AG04450 (cell line): ENCODE data around the gene MFSD11. TPM values are rescaled to one million over a fixed set of nuclear protein-coding genes. Genes with fewer than 3 reads are reported as not detected.
A peak's percentile ranks its signal among the peaks of the same experiment; 100 is the strongest.
"Not testable (repeated sequence)": the region's sequence is repeated elsewhere in the genome, so short reads cannot be mapped to it uniquely, and the experiment has no call there.

Experiments
- CTCF ChIA-PET: fragments of 300-600, 350-600 bp; formaldehyde crosslinking; extraction: SDS; loops from one replicate; lab custom pipeline; 2022; ENCODE audit warnings: antibody characterized with exemption, inconsistent platforms; lab: Charles Lee
- POLR2A ChIA-PET: fragments of 350-600 bp; formaldehyde crosslinking; extraction: SDS; loops from one replicate; lab custom pipeline; 2021; ENCODE audit warnings: antibody characterized with exemption, inconsistent platforms; lab: Yijun Ruan, JAX
- DNase-seq: peaks from one replicate; pipeline ENCODE4 v3.0.0-alpha.2; 2011; ENCODE audit warnings: low read depth, low spot score
- H3K27ac ChIP-seq: one replicate; pipeline ENCODE4 v1.5.1; 2012; ENCODE audit warnings: low read depth, low read length, control low read depth
- H3K27me3 ChIP-seq: one replicate; pipeline ENCODE4 v1.6.0; 2012; ENCODE audit warnings: low read length; ENCODE audit not compliant: control insufficient read depth, insufficient read depth
- H3K4me3 ChIP-seq: 2 replicates; pipeline ENCODE4 v1.5.1; 2011; ENCODE audit warnings: mild to moderate bottlenecking, low read depth, low read length, control low read depth
- H3K9me3 ChIP-seq: 2 replicates; pipeline ENCODE4 v1.5.1; 2012; ENCODE audit warnings: low read length; ENCODE audit not compliant: control insufficient read depth, insufficient read depth
- polyA plus RNA-seq: library from polyadenylated mRNA; depleted of rRNA; stranded (reverse); fragments of >200 nt; gene quantifications from 2 replicates; pipeline ENCODE4 v1.2.3, GENCODE V29; 2011
- TF ChIP-seq, protein P1 (sequence below): IDR thresholded peaks from 2 replicates; pipeline ENCODE4 v1.5.1; 2011; ENCODE audit warnings: low read depth, low read length, control low read depth, inconsistent platforms

The MFSD11 gene
- polyA plus RNA-seq, 1 experiment, result 21.1 TPM

DNA sequence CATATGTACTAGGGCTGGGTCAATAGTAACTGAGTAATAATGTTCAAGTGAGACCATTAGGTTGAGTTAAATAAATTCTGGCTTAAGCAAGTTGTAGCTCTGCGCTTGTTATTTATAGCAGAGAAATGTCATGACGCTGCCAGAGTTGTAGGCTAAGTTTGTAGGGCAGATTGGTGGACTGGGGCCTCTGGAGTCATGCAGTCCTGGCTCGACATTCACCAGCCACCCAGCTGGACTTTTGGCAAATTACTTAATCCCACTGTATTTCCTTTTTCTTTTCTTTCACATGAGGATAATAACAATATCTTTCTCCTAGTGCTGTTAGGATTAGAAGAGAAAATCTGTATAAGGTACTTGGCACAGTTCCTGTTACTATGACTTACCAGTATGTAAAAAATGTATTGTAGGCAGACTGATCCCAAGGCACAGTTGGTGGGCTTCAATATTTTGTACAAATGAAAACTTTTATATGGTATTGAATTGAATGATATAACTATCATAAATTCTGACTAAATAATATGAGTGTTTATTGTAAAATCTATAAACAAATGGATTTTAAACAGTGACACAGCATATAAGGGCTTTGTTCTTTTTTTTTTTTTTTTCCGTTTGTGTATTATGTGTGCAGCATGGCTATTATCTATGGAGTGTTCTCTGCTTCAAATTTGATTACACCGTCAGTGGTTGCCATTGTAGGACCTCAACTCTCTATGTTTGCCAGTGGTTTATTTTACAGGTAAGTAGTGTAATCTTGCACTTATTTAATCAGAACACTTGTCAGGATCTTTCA, 2.6 kb downstream of the MFSD11 start:
- Histone ChIP-seq H3K9me3 (no peaks in the 10 kb centered on the region; the same call in 1 of the 2 replicates), H3K4me3 (peak overlapping the region; percentile 7; the same call in 1 of the 2 replicates), H3K27ac (peak overlapping the region; percentile 47), H3K27me3 (no peaks in the 10 kb centered on the region)
- CTCF ChIA-PET, result interaction anchor here (0.7 to 1.0 kb wide), 2 partner anchors 15 to 348 kb away, joined by 3 read pairs; no protein-coding TSS in a partner anchor
- POLR2A ChIA-PET, result no interaction called here
- TF ChIP-seq, protein P1, sequence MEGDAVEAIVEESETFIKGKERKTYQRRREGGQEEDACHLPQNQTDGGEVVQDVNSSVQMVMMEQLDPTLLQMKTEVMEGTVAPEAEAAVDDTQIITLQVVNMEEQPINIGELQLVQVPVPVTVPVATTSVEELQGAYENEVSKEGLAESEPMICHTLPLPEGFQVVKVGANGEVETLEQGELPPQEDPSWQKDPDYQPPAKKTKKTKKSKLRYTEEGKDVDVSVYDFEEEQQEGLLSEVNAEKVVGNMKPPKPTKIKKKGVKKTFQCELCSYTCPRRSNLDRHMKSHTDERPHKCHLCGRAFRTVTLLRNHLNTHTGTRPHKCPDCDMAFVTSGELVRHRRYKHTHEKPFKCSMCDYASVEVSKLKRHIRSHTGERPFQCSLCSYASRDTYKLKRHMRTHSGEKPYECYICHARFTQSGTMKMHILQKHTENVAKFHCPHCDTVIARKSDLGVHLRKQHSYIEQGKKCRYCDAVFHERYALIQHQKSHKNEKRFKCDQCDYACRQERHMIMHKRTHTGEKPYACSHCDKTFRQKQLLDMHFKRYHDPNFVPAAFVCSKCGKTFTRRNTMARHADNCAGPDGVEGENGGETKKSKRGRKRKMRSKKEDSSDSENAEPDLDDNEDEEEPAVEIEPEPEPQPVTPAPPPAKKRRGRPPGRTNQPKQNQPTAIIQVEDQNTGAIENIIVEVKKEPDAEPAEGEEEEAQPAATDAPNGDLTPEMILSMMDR, result no peak
- DNase-seq, result no peak

DNA sequence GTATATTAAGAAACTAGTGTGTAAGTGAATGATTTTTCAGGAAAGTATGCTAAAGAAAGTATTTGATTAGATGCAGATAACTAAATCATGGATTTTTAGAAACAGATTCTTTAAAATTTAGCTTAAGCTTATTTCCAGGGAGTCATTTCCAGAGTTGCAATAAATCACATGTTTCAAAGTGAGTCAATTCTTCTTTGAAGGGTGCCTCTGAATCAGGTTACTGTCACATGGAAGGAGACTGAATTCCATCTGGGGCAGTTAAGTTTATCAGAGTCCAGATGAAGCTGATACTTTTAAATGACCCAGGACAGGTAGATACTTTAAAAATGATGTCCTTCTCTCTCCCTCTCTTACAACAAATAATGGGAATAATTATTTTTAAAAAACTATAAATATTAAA, 5.0 kb downstream of the MFSD11 start:
- POLR2A ChIA-PET, result interaction anchor here (0.5 kb wide), 1 partner anchor 50 kb away, joined by 3 read pairs; no protein-coding TSS in a partner anchor
- TF ChIP-seq, protein P1, result no peak
- DNase-seq, result no peak
- Histone ChIP-seq H3K9me3 (no peaks in the 10 kb centered on the region), H3K27ac (no peak overlapping the region), H3K27me3 (no peaks in the 10 kb centered on the region), H3K4me3 (no peak overlapping the region)
- CTCF ChIA-PET, result interaction anchor here (1.5 kb wide), 1 partner anchor 313 kb away, joined by 3 read pairs; no protein-coding TSS in a partner anchor

DNA sequence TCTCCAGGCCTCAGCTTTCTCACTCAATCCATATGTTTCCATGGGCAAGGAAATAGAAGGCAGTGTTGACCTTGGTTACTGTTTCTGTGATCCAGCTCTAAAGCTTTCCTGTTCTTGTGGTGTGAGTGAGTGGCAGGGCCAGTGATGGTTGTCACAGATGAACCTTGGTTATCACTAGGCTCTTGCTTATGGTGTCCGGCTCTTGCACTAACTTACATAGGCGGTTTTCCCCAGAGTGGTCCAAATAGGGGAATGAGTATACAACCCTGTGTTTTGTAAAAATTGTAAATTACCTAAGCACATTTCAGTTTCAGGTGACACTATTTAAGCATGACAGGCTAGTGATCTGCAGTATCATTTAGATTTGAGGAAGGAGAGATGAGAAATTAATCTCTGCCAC, 6.8 kb downstream of the MFSD11 start:
- H3K27me3 ChIP-seq, result no peaks in the 10 kb centered on the region
- ChIA-PET POLR2A (no interaction called here), CTCF (no interaction called here)
- no peak for DNase-seq
- no peaks in the 10 kb centered on the region for H3K9me3 ChIP-seq
- H3K4me3 ChIP-seq, result no peak overlapping the region
- H3K27ac ChIP-seq, result no peak overlapping the region
- TF ChIP-seq, protein P1, result no peak

DNA sequence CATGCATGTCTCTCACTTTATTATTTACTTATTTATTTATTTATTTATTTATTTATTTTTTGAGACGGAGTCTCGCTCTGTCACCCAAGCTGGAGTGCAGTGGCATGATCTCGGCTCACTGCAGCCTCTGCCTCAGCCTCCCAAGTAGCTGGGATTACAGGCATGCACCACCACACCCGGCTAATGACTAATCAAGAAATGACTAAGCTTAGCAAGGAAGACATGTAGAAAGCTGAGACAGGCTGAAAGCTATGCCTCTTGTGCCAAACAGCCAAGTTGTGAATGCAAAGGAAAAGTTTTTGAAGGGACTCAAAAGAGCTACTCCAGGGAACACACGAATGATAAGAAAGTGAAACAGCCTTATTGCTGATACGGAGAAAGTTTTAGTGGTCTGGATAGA, 7.9 kb downstream of the MFSD11 start:
- CTCF ChIA-PET, DNase-seq, POLR2A ChIA-PET, H3K4me3 ChIP-seq, H3K27ac ChIP-seq, H3K9me3 ChIP-seq, H3K27me3 ChIP-seq: not testable (repeated sequence)

DNA sequence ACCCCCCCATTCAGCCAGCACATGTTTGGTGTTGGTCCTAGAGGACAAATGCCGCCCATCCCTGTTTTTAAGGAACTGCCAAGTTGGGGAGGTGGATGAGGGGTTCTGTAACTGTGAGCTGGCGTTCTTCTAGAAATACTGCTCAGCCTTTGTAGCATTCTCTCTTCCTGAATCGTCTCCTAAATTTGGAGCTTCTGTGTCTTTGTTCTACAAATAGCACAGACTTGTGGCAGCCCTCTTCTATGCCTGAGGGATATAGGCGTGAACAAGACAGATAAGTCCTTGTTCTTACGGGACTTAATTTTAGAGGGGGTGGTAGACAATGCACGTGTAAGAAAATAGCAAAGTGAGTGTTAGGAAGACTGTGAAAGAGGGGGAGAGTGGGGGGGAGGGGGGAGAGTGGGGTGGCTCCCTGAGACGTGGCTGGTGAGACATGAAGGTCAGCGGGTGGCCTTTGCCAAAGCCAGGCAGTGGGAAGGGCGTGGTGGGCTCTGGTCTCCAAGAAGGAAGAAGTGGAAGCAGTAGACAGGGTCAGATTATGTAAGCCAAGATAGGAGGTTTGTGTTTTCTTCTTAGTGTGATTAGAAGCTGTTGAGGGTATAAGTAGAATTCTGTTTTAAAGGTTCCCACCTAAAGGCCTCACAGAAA, 9.9 kb downstream of the MFSD11 start:
- DNase-seq, result no peak
- TF ChIP-seq, protein P1, result no peak
- Histone ChIP-seq H3K27ac (no peak overlapping the region), H3K27me3 (no peaks in the 10 kb centered on the region), H3K9me3 (no peaks in the 10 kb centered on the region), H3K4me3 (no peak overlapping the region)
- CTCF ChIA-PET, result no interaction called here
- POLR2A ChIA-PET, result interaction anchor here (0.7 kb wide), 1 partner anchor 9 kb away, joined by 3 read pairs; no protein-coding TSS in a partner anchor
